ENCODE results near the gene SLC7A6. TPM values are rescaled to one million over a fixed set of nuclear protein-coding genes. Genes with fewer than 3 reads are reported as not detected.
A peak's percentile ranks its signal among the peaks of the same experiment; 100 is the strongest.

Gene SLC7A6
- polyA plus RNA-seq, 3 donors = 4.3 to 47.7 (median 5.5) TPM

GRCh38 chr16:68236826-68237242 is 27.5 kb upstream of the SLC7A6 start:
- no peak overlapping the region for H3K27ac ChIP-seq (ENCODE audit: low read depth in 1 of 2, low read length in 2 of 2)
- peaks cover 25 to 49% of the 10 kb centered on the region in 2 donors for H3K4me1 ChIP-seq (ENCODE audit: control insufficient read depth in 1 of 2, insufficient read depth in 2 of 2, low read length in 2 of 2)
- intact Hi-C loops (cut with micrococcal nuclease) = loop anchor here (1.0 to 10.0 kb wide), 3 partner anchors 91 to 352 kb away; partner anchors contain the start of genes NFATC3 (in 1 of the 2) and NRN1L (in 1 of the 2)

DNA sequence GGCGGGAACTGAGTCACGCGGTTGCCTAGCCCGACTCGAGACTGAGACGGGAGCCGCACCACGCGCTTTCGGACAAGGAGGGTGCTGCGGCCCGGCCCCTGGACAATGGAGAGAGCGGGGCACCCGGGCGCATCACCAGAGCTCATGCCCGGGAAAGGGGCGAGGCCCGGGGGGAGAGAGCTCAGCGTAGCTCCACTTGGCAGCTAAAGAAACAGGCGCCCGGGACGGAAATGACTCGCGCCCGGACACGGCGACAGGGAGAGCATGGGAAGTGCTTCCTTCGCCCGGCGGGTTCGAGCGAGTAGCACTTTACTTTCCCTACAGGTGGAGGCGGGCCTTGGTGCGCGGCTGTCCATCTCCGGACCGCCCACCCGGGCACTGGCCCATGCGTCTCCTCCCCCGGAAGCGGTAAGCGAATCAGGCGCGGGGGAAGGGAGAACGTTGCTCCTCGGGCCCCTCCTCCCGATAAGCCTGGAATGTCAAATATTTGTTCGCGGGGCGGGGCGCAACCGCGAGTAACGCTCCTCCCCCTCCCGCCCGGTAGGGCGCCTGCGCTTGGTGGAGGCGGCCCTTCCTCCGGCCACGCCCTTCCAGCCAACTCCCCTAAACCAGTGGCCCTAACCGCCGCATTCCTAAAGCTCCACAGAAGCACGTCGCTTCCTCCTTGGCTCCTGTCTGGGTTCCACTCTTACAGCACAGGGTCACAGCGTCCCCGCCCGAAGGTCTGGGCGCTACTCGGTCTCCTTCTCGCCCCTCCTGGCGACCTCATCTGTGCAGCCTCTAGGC is 26.9 kb upstream of the SLC7A6 start:
- TF ChIP-seq, protein P1, sequence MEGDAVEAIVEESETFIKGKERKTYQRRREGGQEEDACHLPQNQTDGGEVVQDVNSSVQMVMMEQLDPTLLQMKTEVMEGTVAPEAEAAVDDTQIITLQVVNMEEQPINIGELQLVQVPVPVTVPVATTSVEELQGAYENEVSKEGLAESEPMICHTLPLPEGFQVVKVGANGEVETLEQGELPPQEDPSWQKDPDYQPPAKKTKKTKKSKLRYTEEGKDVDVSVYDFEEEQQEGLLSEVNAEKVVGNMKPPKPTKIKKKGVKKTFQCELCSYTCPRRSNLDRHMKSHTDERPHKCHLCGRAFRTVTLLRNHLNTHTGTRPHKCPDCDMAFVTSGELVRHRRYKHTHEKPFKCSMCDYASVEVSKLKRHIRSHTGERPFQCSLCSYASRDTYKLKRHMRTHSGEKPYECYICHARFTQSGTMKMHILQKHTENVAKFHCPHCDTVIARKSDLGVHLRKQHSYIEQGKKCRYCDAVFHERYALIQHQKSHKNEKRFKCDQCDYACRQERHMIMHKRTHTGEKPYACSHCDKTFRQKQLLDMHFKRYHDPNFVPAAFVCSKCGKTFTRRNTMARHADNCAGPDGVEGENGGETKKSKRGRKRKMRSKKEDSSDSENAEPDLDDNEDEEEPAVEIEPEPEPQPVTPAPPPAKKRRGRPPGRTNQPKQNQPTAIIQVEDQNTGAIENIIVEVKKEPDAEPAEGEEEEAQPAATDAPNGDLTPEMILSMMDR (IDR thresholded peaks at IDR 0.05) = no peak
- Histone ChIP-seq H3K79me2 (ENCODE audit: insufficient read depth, low read length) (no peaks in the 10 kb centered on the region), H3K9ac (ENCODE audit: insufficient read depth, low read length, poor library complexity, severe bottlenecking) (peak overlapping the region; percentile 40), H3K4me1 (ENCODE audit: control insufficient read depth in 1 of 2, insufficient read depth in 2 of 2, low read length in 2 of 2) (peaks cover 25 to 49% of the 10 kb centered on the region in 2 donors), H3K9me3 (replicated peaks in 1 of 2; ENCODE audit: control insufficient read depth in 1 of 2, insufficient read depth in 1 of 2, low read length in 2 of 2) (no peaks in the 10 kb centered on the region), H3K36me3 (replicated peaks in 1 of 2; ENCODE audit: control insufficient read depth in 1 of 2, insufficient read depth in 2 of 2, low read length in 2 of 2) (no peaks in the 10 kb centered on the region), H3K4me3 (replicated peaks in 1 of 3; ENCODE audit: low read depth in 2 of 3, low read length in 3 of 3) (peak overlapping the region; percentile 46 to 85 (median 70)), H4K20me1 (ENCODE audit: insufficient read depth, low read length) (peaks cover 6% of the 10 kb centered on the region), H3K27ac (ENCODE audit: low read depth in 1 of 2, low read length in 2 of 2) (peak overlapping the region; percentile 28 to 67), H2AFZ (ENCODE audit: insufficient read depth, low read depth, low read length, poor library complexity, severe bottlenecking) (peak overlapping the region; percentile 99), H3K4me2 (replicated peaks; ENCODE audit: extremely low read depth, low read length, poor library complexity, severe bottlenecking) (peak overlapping the region; percentile 84), H3K27me3 (ENCODE audit: control insufficient read depth in 2 of 2, insufficient read depth in 2 of 2, low read length in 2 of 2) (peaks cover 9 to 33% of the 10 kb centered on the region in 2 donors)
- intact Hi-C loops (cut with micrococcal nuclease) = loop anchor here (1.0 to 10.0 kb wide), 3 partner anchors 91 to 353 kb away; partner anchors contain the start of genes NFATC3 (in 1 of the 2) and NRN1L (in 1 of the 2)
- Mint-ChIP-seq H3K4me3 (peak overlapping the region; percentile 97 to 99), H3K27ac (peak overlapping the region; percentile 78 to 91 (median 90)), H3K4me1 (peaks cover 28% of the 10 kb centered on the region), H3K9me3 (peaks cover 0 to 19% (median 4%) of the 10 kb centered on the region in 7 donors), H3K27me3 (ENCODE audit: low read depth in 3 of 3) (peaks cover 28 to 42% (median 33%) of the 10 kb centered on the region in 3 donors), H3K36me3 (no peaks in the 10 kb centered on the region)
- under 1% methylated on average over 70 of the region's 72 CpGs for WGBS (ENCODE audit: insufficient coverage)
- peak; percentile 78 to 86 (median 82) for DNase-seq

More at GRCh38 chr16:68236826-68237242, 27.5 kb upstream of the SLC7A6 start:
- DNase-seq = no peak
- peaks cover 9 to 33% of the 10 kb centered on the region in 2 donors for H3K27me3 ChIP-seq (ENCODE audit: control insufficient read depth in 2 of 2, insufficient read depth in 2 of 2, low read length in 2 of 2)
- TF ChIP-seq, protein P1 (IDR thresholded peaks at IDR 0.05) = no peak
- peaks cover 0 to 2% of the 10 kb centered on the region in 2 donors for H3K36me3 ChIP-seq (replicated peaks in 1 of 2; ENCODE audit: control insufficient read depth in 1 of 2, insufficient read depth in 2 of 2, low read length in 2 of 2)
- H3K9me3 Mint-ChIP-seq = peaks cover 0 to 19% (median 4%) of the 10 kb centered on the region in 7 donors
- peak overlapping the region; percentile 99 for H2AFZ ChIP-seq (ENCODE audit: insufficient read depth, low read depth, low read length, poor library complexity, severe bottlenecking)
- H3K9me3 ChIP-seq (replicated peaks in 1 of 2; ENCODE audit: control insufficient read depth in 1 of 2, insufficient read depth in 1 of 2, low read length in 2 of 2) = no peaks in the 10 kb centered on the region
- H3K4me3 ChIP-seq (replicated peaks in 1 of 3; ENCODE audit: low read depth in 2 of 3, low read length in 3 of 3) = peak overlapping the region; percentile 46 to 85 (median 70)
- peaks cover 28 to 42% (median 32%) of the 10 kb centered on the region in 3 donors for H3K27me3 Mint-ChIP-seq (ENCODE audit: low read depth in 3 of 3)
- peaks cover 28% of the 10 kb centered on the region for H3K4me1 Mint-ChIP-seq
- H3K79me2 ChIP-seq (ENCODE audit: insufficient read depth, low read length) = no peaks in the 10 kb centered on the region
- peak overlapping the region; percentile 84 for H3K4me2 ChIP-seq (replicated peaks; ENCODE audit: extremely low read depth, low read length, poor library complexity, severe bottlenecking)
- H3K36me3 Mint-ChIP-seq = peaks cover 0 to 4% of the 10 kb centered on the region in 2 donors
- peak overlapping the region; percentile 40 for H3K9ac ChIP-seq (ENCODE audit: insufficient read depth, low read length, poor library complexity, severe bottlenecking)
- peak overlapping the region; percentile 97 to 99 for H3K4me3 Mint-ChIP-seq
- peak overlapping the region in 2 of 7 donors; percentile 14 to 90 for H3K27ac Mint-ChIP-seq
- WGBS (ENCODE audit: insufficient coverage) = under 1% methylated on average over 15 of the region's 21 CpGs
- peaks cover 6% of the 10 kb centered on the region for H4K20me1 ChIP-seq (ENCODE audit: insufficient read depth, low read length)
